Activated CD4-positive, alpha-beta memory T cell treated with anti-CD3 and anti-CD28 coated beads, Interleukin-2, amount 10 ng/mL, durations not matched to agents 7 days and 5 days (primary cell): ENCODE results near the gene PSENEN. TPM values are rescaled to one million over a fixed set of nuclear protein-coding genes. Genes with fewer than 3 reads are reported as not detected.
"Not testable (repeated sequence)": the region's sequence is repeated elsewhere in the genome, so short reads cannot be mapped to it uniquely, and the experiment has no call there.

Experiments used
- CTCF ChIA-PET: fragments of 350-600 bp; sonication (Branson Sonifier 250); formaldehyde crosslinking; loops from one replicate; lab custom pipeline; 2021; ENCODE audit warnings: antibody characterized with exemption, inconsistent platforms; lab: Charles Lee
- POLR2A ChIA-PET: fragments of 350-600 bp; sonication (Branson Sonifier 250); formaldehyde crosslinking; loops from one replicate; lab custom pipeline; 2021; ENCODE audit warnings: antibody characterized with exemption; lab: Charles Lee
- DNase-seq: peaks from one replicate; pipeline ENCODE4 v3.0.0-alpha.2; 2020
- H3K27ac Mint-ChIP-seq: one replicate; pipeline ENCODE4 v1.8.0; 2021; ENCODE audit warnings: mild to moderate bottlenecking, mixed read lengths
- H3K27me3 Mint-ChIP-seq: one replicate; pipeline ENCODE4 v1.8.0; 2021; ENCODE audit warnings: mixed read lengths
- H3K36me3 Mint-ChIP-seq: one replicate; pipeline ENCODE4 v1.8.0; 2021; ENCODE audit warnings: low read depth, mixed read lengths
- H3K4me1 Mint-ChIP-seq: one replicate; pipeline ENCODE4 v1.8.0; 2021; ENCODE audit warnings: mixed read lengths
- H3K4me3 Mint-ChIP-seq: one replicate; pipeline ENCODE4 v1.8.0; 2021; ENCODE audit warnings: mild to moderate bottlenecking, mixed read lengths
- H3K9me3 Mint-ChIP-seq: one replicate; pipeline ENCODE4 v1.8.0; 2021; ENCODE audit warnings: mixed read lengths
- total RNA-seq, 2 experiments: library from RNA; stranded (reverse); gene quantifications; one replicate each; pipeline ENCODE4 v1.2.3, GENCODE V29; 2021

The PSENEN gene
- total RNA-seq, 2 experiments from 2014 or later, result 48.1 to 51.3 TPM

- Mint-ChIP-seq H3K27ac (no peak overlapping the region), H3K36me3 (no peaks in the 10 kb centered on the region), H3K4me1 (no peaks in the 10 kb centered on the region), H3K4me3 (no peak overlapping the region), H3K9me3 (no peaks in the 10 kb centered on the region), H3K27me3 (peaks cover 19% of the 10 kb centered on the region)
- POLR2A ChIA-PET, result no interaction called here
- CTCF ChIA-PET, result no interaction called here
- DNase-seq, result no peak
These were observed 46.9 kb downstream of the PSENEN start for GRCh38 chr19:35792312-35792711.

- Mint-ChIP-seq H3K4me3 (no peak overlapping the region), H3K27ac (no peak overlapping the region), H3K9me3 (no peaks in the 10 kb centered on the region), H3K36me3 (no peaks in the 10 kb centered on the region), H3K4me1 (no peaks in the 10 kb centered on the region), H3K27me3 (peaks cover 25% of the 10 kb centered on the region)
- no peak for DNase-seq
- ChIA-PET CTCF (no interaction called here), POLR2A (no interaction called here)
These were observed 47.4 kb downstream of the PSENEN start for GRCh38 chr19:35792888-35793287.

GRCh38 chr19:35793381-35794165 lies 48.1 kb downstream of the PSENEN start:
- Mint-ChIP-seq H3K4me1 (no peaks in the 10 kb centered on the region), H3K27me3 (peaks cover 29% of the 10 kb centered on the region), H3K4me3 (no peak overlapping the region), H3K9me3 (no peaks in the 10 kb centered on the region), H3K27ac (no peak overlapping the region), H3K36me3 (no peaks in the 10 kb centered on the region)
- DNase-seq, result no peak
- CTCF ChIA-PET, result no interaction called here
- POLR2A ChIA-PET, result no interaction called here

GRCh38 chr19:35795564-35795963 lies 50.1 kb downstream of the PSENEN start:
- H3K9me3 Mint-ChIP-seq, H3K27ac Mint-ChIP-seq, H3K36me3 Mint-ChIP-seq, POLR2A ChIA-PET, H3K4me3 Mint-ChIP-seq, CTCF ChIA-PET, DNase-seq, H3K4me1 Mint-ChIP-seq: not testable (repeated sequence)
- H3K27me3 Mint-ChIP-seq, result peaks cover 31% of the 10 kb centered on the region

Other genes starting within 250 kb of the PSENEN start
- gene DMKN, start 232.0 kb upstream of the PSENEN start, total RNA-seq, result not detected
- not detected for gene SBSN, start 217.3 kb upstream of the PSENEN start, total RNA-seq
- gene GAPDHS, start 212.2 kb upstream of the PSENEN start, total RNA-seq, result not detected
- 10 to 100 TPM; 39.6 to 47.4 TPM for gene TMEM147, start 200.0 kb upstream of the PSENEN start, total RNA-seq
- gene ATP4A, start 182.0 kb upstream of the PSENEN start, total RNA-seq, result not detected
- not detected for gene PMIS2, start 159.5 kb upstream of the PSENEN start, total RNA-seq
- 10 to 100 TPM; 45.3 to 46.5 TPM for gene HAUS5, start 132.9 kb upstream of the PSENEN start, total RNA-seq
- 100 to 1,000 TPM in 1 of 2 experiments, 10 to 100 TPM in 1; 99.5 to 102 TPM for gene RBM42, start 116.6 kb upstream of the PSENEN start, total RNA-seq
- under 1 TPM; 0.65 to 0.96 TPM for gene ETV2, start 103.9 kb upstream of the PSENEN start, total RNA-seq
- gene COX6B1, start 97.3 kb upstream of the PSENEN start, total RNA-seq, result 100 to 1,000 TPM; 440 to 442 TPM
- gene UPK1A, start 79.1 kb upstream of the PSENEN start, total RNA-seq, result under 1 TPM; 0.65 to 0.86 TPM
- gene ZBTB32, start 41.1 kb upstream of the PSENEN start, total RNA-seq, result 10 to 100 TPM; 94.8 to 96.2 TPM
- 10 to 100 TPM; 57.3 to 57.5 TPM for gene KMT2B, start 27.6 kb upstream of the PSENEN start, total RNA-seq
- 10 to 100 TPM; 78.9 to 90.5 TPM for gene IGFLR1, start 3.2 kb upstream of the PSENEN start, total RNA-seq
- gene U2AF1L4, start 233 bp upstream of the PSENEN start, total RNA-seq, result 10 to 100 TPM; 35.5 to 36.2 TPM
- gene LIN37, start 2.9 kb downstream of the PSENEN start, total RNA-seq, result 10 to 100 TPM; 13.1 to 16.2 TPM
- under 1 TPM in 1 of 2 experiments, not detected in 1; 0.48 TPM for gene HSPB6, start 11.4 kb downstream of the PSENEN start, total RNA-seq
- 10 to 100 TPM; 47.1 to 52.4 TPM for gene PROSER3, start 12.5 kb downstream of the PSENEN start, total RNA-seq
- 10 to 100 TPM; 60.9 to 67.0 TPM for gene ARHGAP33, start 29.9 kb downstream of the PSENEN start, total RNA-seq
- not detected for gene PRODH2, start 67.2 kb downstream of the PSENEN start, total RNA-seq
- not detected for gene NPHS1, start 106.9 kb downstream of the PSENEN start, total RNA-seq
- gene KIRREL2, start 111.3 kb downstream of the PSENEN start, total RNA-seq, result under 1 TPM; 0.55 to 0.58 TPM
- gene APLP1, start 122.9 kb downstream of the PSENEN start, total RNA-seq, result 1 to 10 TPM in 1 of 2 experiments, under 1 TPM in 1; 0.76 to 1.1 TPM
- gene NFKBID, start 154.9 kb downstream of the PSENEN start, total RNA-seq, result 10 to 100 TPM; 36.3 to 40.3 TPM
- 100 to 1,000 TPM; 204 to 218 TPM for gene HCST, start 156.9 kb downstream of the PSENEN start, total RNA-seq
- 1 to 10 TPM in 1 of 2 experiments, under 1 TPM in 1; 0.58 to 1.1 TPM for gene TYROBP, start 162.6 kb downstream of the PSENEN start, total RNA-seq
- 10 to 100 TPM; 13.5 to 17.0 TPM for gene LRFN3, start 190.7 kb downstream of the PSENEN start, total RNA-seq
- 10 to 100 TPM; 17.3 to 18.3 TPM for gene SDHAF1, start 249.5 kb downstream of the PSENEN start, total RNA-seq